ENCODE data around the gene MAN1B1. TPM values are rescaled to one million over a fixed set of nuclear protein-coding genes. Genes with fewer than 3 reads are reported as not detected.

The MAN1B1 gene
- total and polyA plus RNA-seq, 2 of the 4 experiments (the other 2 are of a cell fraction): 28.7 to 55.1 TPM

- Histone ChIP-seq H3K27me3 (ENCODE audit: control insufficient read depth, insufficient read depth, low read length) (peaks cover 71% of the 10 kb centered on the region), H2AK9ac (replicated peaks; ENCODE audit: low read depth, low read length, poor library complexity) (no peak overlapping the region), H4K5ac (ENCODE audit: low read depth, low read length) (no peak overlapping the region), H3K14ac (replicated peaks; ENCODE audit: low read depth, low read length) (no peak overlapping the region), H2BK20ac (ENCODE audit: low read depth, low read length) (no peak overlapping the region), H2AK5ac (ENCODE audit: low read depth, low read length) (no peak overlapping the region), H3K23ac (ENCODE audit: low read depth, low read length) (no peak overlapping the region), H3K4ac (ENCODE audit: low read depth, low read length) (no peak overlapping the region), H4K8ac (ENCODE audit: low read depth in 2 of 2, low read length in 2 of 2) (no peak overlapping the region), H3K4me2 (ENCODE audit: low read depth, low read length) (no peak overlapping the region), H2BK120ac (ENCODE audit: low read depth, low read length) (no peak overlapping the region), H3K9me1 (ENCODE audit: insufficient read depth, low read length) (no peaks in the 10 kb centered on the region), H3K9ac (ENCODE audit: low read depth, low read length) (no peak overlapping the region), H3K36me3 (ENCODE audit: control insufficient read depth, insufficient read depth, low read length) (no peaks in the 10 kb centered on the region), H4K20me1 (ENCODE audit: insufficient read depth, low read length) (no peaks in the 10 kb centered on the region; the same call in 1 of the 2 replicates), H3K27ac (ENCODE audit: insufficient read depth, low read length) (no peak overlapping the region), H2BK15ac (ENCODE audit: low read depth, low read length) (no peak overlapping the region), H3K9me3 (ENCODE audit: control insufficient read depth, insufficient read depth, low read length) (no peaks in the 10 kb centered on the region), H3K79me1 (ENCODE audit: low read depth in 1 of 2, low read length in 2 of 2) (no peaks in the 10 kb centered on the region), H3K4me3 (ENCODE audit: insufficient read depth, low read depth, low read length) (no peak overlapping the region), H3K56ac (ENCODE audit: extremely low read depth, insufficient read depth, low read length) (no peak overlapping the region), H3K18ac (ENCODE audit: low read depth, low read length) (no peak overlapping the region), H4K91ac (ENCODE audit: insufficient read depth, low read depth, low read length) (no peak overlapping the region), H2BK5ac (ENCODE audit: low read depth, low read length, poor library complexity, severe bottlenecking) (no peak overlapping the region), H2AFZ (replicated peaks; ENCODE audit: low read length, poor library complexity) (no peak overlapping the region), H3K4me1 (ENCODE audit: control insufficient read depth, insufficient read depth, low read length) (no peaks in the 10 kb centered on the region; the same call in 1 of the 2 replicates)
- CTCF ChIA-PET: no interaction called here
- intact Hi-C loops (cut with micrococcal nuclease) (no loop called here), dilution Hi-C loops (cut with HindIII; ENCODE audit: low sequenced_read_pairs, unreplicated experiment) (no loop called here), in situ Hi-C loops (cut with MboI; ENCODE audit: low sequenced_read_pairs) (no loop called here)
- POLR2A ChIA-PET (ENCODE audit: unreplicated experiment): no interaction called here
- DNase-seq (no peak), ATAC-seq (ENCODE audit: low read depth) (no peak)
- TF ChIP-seq ELK1 (IDR thresholded peaks at IDR 0.05; ENCODE audit: borderline replicate concordance, low read depth, low read length) (no peak), MXI1 (IDR thresholded peaks at IDR 0.05; ENCODE audit: borderline replicate concordance, low read depth, low read length) (no peak), FOS (IDR thresholded peaks at IDR 0.05; ENCODE audit: low read depth, low read length) (no peak), CTCF (conservative IDR thresholded peaks at IDR 0.05; ENCODE audit: low read depth, low read length) (no peak), BHLHE40 (IDR thresholded peaks at IDR 0.05; ENCODE audit: low read depth, low read length) (no peak), CHD1 (IDR thresholded peaks at IDR 0.05; ENCODE audit: low read depth, low read length) (no peak), MAFK (IDR thresholded peaks at IDR 0.05; ENCODE audit: low read depth, low read length) (no peak), USF2 (IDR thresholded peaks at IDR 0.05; ENCODE audit: low read depth, low read length) (no peak), SMC3 (IDR thresholded peaks at IDR 0.05; ENCODE audit: low read depth, low read length) (no peak), POLR2A (IDR thresholded peaks at IDR 0.05; ENCODE audit: low read depth, low read length) (no peak), NFE2L2 (IDR thresholded peaks at IDR 0.05; ENCODE audit: low read depth, low read length) (no peak), MAZ (IDR thresholded peaks at IDR 0.05; ENCODE audit: borderline replicate concordance, low read depth, low read length) (no peak), CEBPB (IDR thresholded peaks at IDR 0.05; ENCODE audit: low read depth, low read length) (no peak), RCOR1 (IDR thresholded peaks at IDR 0.05; ENCODE audit: insufficient replicate concordance, low read length) (no peak), RFX5 (IDR thresholded peaks at IDR 0.05; ENCODE audit: low read depth, low read length) (no peak), RAD21 (IDR thresholded peaks at IDR 0.05; ENCODE audit: low read length) (no peak)
- WGBS, 2 experiments (ENCODE audit: extremely low coverage in 2 of 2, insufficient read length in 1 of 2): 70% methylated on average over 3 of the region's 5 CpGs; no CpG with 5 or more reads in 1 of the 2 experiments
- no TSS peak for BruUV-seq (replicated peaks)
Measured at GRCh38 chr9:137050570-137050969, 36.2 kb upstream of the MAN1B1 start.
